Activated CD8-positive, alpha-beta memory T cell treated with anti-CD3 and anti-CD28 coated beads, Interleukin-2, amount 50 U/mL, for 4 hours (primary cell): ENCODE data around the gene NBEAL2.

Experiments
- DNase-seq: peaks from one replicate; pipeline ENCODE4 v3.0.0-alpha.2; 2020

NBEAL2 gene

DNA sequence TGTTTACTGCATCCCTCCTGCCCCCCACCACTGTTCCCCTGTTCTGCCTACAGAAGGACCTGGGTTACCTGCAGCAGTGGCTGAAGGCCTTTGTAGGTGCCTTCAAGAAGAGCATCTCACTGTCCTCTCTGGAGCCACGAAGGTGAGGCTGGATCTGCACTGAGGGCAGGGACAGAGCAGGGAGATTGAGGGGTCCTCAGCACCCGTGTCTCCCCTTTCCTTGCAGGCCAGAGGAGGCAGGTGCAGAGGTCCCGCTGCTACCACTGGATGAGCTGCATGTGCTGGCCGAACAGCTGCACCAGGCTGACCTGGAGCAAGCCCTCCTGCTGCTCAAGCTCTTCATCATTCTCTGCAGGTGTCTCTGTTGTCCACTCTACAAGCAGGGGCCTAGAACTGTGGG lies 9.2 kb downstream of the NBEAL2 start:
- no peak for DNase-seq

DNA sequence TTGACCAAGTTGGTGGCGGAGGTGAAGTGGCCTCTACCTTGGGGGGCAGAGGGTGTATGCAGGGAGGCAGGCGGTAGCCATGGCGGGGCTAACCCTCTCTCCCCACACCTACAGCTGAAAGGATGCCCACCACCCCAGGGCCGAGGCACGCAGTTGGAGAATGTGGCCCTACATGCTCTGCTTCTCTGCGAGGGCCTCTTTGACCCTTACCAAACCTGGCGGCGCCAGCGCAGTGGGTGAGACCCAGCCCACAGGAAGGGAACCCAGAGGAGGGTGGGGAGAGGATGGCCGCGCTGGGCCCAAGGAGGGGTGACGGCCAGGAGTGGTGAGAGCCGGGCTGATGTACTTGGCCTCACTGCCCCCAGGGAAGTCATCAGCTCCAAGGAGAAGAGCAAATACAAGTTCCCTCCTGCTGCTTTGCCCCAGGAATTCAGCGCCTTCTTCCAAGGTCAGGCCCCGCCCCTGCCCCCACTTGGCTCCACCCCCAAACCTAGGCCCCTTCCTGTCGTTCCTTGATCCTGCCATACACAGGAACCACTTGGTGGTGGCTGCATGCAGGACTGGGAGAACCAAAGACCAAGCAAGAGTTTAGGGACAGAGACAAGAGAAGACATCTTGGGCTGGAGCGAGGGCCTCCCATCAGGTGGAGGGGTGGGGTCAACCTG lies 9.8 kb downstream of the NBEAL2 start:
- DNase-seq, result no peak

DNA sequence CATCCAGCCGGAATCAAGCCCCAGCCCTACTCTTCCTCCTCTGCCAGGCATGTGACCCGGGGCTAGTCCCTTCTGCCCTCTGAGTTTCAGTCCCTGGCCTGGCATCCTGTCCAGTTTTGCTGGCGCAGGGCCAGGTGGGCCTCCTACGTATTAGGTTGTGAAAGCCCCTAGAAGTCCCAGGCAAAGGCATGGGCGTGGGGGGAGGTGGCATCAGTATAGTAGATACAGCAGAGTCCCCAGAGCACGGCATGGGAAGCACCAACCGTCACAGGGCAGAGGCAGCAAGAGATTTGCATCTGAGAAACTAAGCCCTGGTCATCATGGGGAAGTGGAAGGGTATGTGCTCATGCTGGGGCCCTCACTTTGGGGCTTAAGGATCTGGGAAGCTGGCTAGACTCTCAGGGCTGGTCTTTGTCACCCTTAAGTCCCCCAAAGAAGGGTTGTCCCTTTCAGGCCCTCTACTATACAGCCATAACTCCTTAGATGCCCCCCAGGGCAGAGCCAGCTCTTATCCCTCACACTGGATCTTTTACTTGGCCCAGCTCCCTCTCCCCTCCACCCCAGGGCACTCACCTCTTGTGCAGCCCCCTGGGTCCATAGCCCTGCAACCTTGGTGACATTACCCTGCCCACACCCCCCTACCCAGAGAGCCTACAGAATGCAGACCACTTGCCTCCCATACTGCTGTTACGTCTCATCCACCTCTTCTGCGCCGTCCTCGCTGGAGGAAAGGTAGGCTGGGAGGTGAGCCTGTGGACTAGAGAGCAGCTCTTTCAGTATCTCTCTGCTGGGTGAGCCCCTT lies 11.3 kb downstream of the NBEAL2 start:
- DNase-seq, result no peak

DNA sequence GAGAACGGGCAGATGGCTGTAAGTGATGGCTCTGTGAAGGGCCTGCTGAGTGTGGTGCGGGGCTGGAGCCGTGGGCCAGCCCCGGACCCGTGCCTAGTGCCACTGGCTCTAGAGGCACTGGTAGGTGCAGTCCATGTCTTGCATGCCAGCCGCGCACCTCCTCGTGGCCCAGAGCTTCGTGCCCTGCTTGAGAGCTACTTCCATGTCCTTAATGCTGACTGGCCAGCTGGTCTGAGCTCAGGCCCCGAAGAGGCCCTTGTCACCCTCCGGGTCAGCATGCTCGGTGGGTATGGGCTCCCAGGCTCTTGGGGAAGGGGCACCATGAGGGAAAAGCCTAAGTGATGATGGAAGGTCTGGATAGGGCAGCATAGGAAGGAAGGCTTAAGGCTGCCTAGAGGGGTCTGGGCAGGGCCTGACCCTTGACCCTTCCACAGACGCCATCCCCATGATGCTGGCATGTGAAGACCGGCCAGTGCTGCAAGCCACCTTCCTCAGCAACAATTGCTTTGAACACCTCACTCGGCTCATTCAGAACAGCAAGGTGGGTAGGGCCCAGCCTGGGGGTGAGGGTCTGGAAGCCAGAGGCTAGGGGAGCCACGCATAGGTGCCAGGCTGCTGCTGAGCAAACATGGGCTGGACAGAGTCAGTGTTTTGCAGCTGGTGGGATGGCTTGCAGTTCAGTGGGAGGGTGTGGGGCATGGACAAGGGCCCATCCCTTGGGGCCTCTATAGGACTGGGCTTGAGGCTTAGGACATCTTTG lies 12.1 kb downstream of the NBEAL2 start:
- no peak for DNase-seq

DNA sequence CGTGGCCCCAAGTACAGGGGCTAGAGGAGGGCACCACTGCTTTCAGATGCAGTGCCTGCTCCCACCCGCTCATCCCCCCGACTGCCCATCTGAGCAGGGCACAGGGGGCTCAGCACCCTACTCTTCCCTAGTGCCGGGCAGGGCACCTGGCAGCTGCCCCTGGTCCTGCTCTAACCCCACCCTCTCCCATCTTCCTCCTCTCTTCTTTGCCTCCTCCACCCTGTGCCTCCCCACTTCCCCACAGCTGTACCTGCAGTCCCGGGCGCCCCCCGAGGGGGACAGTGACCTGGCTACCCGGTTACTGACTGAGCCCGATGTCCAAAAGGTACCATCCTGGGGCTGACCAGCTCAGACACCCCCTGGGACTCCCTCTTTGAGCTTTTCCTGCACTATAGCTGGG lies 12.8 kb downstream of the NBEAL2 start:
- no peak for DNase-seq

DNA sequence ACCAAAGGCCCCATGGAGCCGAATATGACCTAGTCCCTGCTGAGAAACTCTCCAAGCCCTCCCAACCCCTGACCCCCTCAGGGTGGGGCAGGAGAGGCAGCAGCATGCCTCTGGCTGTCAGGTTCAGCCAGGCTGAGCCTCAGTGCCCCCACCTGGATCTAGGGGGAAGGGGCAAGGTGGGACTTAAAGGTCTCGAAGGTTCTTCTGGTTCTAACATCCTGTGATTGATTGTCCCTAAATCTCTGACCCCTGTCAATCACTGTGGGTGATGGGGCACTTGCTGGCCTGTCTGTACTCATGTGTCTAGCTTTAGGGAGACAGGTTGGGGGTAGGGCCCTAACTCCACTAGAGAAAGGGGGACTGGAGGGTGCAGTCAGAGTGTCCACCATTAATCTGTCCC lies 13.8 kb downstream of the NBEAL2 start:
- DNase-seq, result no peak

DNA sequence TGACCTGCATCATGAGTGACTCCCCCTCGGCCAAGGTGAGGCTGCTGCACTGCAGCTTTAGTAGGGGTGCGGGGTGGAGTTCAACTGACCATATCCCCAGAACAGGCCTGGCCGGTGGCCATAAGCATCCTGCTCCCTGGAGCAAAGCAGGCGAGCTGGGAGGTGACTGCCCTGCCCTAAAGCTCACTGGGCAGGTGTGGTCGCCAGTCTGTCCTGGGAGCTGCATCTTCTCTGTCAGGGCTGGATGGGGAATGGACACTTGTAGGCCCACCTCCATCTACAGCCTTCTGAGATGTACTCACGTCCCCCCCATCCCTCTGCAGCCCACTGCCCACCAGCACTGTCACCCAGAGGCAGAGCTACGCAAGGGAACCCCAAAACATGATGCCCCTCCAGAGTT lies 14.5 kb downstream of the NBEAL2 start:
- DNase-seq, result no peak

DNA sequence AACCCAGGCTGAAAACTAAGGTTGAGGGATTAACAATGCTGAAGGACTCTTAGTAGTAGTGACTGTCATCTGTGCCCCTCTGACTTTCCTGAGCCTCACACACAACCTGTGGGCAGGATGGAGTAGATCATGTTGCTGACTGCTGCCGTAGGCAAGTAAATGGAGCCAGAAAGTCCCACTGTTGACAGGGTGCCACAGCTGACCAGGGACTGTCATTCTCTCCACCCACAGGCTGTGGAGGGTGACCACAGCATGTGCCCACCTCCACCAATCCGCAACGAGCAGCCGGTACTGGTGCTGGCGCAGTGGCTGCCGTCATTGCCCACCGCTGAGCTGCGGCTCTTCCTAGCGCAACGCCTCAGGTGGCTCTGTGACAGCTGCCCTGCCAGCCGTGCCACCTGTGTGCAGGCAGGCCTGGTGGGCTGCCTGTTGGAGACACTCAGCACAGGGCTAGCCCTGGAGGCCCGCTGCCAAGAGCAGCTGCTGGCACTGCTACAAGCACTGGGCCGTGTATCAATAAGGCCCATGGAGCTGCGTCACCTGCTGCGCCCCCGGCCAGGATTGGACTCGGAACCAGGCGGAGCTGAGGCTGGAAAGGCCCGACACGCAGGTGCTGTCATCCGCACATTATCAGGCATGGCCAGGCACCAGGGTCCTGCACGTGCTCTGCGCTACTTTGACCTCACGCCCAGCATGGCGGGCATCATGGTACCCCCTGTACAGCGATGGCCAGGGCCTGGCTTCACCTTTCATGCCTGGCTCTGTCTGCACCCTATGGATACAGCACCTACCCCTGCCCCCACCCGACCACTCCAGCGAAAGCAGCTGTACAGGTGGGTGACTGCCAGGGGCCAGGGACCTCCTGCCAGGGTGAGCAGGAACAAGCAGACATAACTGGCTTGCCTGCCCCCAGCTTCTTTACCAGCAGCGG lies 15.6 kb downstream of the NBEAL2 start:
- no peak for DNase-seq

DNA sequence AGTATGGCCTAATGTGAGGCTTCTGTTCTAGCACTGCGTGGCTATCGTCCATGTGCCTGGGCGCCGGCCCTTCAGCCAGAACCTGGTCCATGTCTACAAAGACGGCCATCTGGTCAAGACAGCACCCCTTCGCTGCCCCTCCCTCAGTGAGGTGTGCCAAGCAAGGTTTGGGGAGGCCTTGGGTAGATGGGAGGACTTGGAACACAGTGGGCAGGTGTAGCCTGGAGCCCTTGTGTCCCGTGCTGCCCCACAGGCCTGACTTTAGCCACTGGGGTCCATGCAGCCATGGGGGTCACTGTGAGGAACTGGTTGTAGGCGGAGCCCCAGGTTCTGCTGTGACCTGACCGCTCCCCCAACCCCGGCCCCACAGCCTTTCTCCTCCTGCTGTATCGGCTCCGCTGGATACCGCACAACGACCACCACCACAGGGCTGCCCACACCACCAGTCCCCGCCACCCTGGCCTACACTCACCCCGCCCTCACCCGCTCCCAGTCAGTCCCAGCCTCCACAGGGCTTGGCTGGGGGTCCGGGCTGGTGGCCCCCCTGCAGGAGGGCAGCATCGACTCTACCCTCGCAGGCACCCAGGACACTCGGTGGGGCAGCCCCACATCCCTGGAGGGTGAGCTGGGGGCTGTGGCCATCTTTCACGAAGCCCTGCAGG lies 16.6 kb downstream of the NBEAL2 start:
- DNase-seq, result no peak

DNA sequence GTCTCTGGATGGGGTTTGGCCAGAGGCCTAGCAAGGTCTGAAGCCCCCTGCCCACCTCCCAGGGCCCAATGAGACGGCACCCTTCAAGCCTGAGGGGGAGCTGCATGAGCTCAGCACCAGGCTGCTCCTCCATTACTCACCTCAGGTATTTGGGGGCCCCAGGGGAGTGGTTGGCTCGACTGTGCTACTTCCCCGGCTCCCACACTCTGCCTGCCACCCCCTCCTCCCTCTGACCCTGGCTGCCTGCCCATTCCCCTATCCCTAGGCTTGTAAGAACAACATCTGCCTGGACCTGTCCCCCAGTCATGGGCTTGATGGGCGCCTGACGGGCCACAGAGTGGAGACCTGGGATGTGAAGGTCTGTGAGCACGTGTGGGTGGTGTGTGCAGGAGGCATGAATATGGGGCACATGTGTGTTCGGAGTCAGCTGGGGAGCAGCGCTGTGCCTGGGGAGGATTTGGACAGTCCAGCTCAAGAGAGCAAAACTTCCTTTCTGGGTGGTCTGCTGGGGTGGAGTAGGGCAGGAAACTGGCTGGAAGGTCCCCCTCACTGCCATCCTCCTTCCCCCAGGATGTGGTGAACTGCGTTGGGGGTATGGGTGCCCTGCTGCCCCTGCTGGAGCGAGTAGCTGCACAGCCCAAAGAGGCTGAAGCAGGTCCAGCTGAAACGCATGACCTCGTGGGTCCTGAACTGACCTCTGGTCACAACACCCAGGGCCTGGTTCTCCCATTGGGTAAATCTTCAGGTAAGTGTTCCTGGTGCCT lies 17.4 kb downstream of the NBEAL2 start:
- DNase-seq, result no peak

DNA sequence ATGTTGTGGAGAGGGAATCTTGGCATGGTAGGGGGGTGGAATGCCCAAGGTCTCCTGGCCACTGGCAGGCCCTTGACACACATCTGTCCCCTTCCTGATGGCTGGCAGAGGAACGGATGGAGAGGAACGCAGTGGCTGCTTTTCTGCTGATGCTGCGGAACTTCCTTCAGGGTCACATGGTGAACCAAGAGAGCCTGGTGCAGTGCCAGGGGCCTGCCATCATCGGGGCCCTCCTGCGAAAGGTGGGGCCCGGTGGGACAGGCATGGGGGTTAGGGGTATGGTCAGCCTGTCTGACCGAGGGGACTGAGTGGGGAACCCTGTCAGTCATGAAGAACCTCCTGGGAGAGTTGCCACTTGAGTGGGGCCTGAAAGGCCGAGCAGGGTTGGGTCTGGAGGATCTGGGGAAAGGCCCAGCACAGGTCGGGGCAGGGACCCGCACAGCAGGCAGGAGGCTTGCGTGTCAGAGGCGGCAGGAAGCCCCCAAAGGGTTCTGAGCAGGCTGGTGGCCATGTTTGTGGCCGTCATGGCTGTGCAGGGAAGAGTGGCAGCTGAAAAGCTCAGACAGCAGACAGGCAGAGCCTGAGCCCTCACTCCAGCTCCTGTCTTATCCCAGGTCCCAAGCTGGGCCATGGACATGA lies 18.1 kb downstream of the NBEAL2 start:
- DNase-seq, result no peak

DNA sequence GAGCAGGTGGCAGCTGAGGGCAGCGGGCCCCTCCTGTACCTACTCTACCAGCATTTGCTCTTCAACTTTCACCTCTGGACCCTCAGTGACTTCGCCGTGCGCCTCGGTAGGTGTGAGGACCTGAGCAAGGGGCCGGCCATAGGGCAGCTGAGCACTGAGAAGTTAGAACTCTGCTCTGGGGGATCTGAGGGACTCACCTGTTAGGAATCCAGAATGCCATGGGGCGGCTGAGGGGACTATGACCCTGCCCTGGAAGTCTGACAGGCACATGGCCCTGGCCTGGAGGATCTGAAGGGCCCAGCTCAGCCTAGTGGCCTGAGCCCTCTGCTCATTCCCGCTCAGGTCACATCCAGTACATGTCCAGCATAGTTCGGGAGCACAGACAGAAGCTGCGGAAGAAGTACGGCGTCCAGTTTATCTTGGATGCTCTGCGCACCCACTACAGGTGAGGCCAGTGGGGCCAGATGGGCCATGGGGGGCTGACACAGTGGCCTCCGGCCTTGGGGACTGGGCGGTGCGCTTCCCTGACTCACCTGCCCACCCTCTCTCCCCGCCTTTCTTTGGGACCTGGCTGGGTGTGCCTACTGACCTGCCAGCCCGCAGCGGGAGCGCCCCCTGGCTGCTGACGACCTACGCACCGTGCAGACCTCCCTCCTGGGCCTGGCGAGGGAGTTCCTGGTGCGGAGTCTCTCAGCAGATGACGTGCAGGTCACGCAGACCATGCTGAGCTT lies 18.8 kb downstream of the NBEAL2 start:
- DNase-seq, result peak; percentile 82

DNA sequence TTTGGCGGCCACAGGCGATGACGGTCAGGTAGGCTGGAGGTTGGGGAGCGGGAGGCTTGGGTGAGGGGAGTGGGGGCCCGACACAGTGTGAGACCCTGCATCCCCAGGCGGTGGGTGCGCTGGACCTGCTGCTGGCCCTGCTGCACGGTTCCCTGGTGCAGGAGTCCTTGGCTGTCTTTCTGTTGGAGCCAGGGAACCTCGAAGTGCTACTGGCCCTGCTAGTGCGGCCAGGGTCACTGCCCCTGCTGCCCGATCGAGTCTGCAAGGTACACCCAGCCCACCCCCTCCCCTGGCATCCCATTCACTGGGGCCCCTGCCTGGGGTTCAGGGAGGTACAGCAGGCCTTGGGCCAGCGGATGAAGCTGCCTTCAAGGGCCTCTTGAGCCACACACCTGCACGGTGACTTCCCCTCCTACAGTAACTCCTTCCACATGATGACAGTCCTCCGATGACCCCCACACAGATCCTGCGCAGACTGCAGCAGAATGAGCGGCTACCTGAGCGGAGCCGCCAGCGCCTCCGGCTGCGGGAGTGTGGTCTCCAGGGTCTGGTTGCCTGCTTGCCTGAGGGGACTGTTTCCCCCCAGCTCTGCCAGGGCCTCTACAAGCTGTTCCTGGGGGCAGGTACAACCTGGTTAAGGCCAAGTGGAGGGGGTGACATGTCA lies 19.5 kb downstream of the NBEAL2 start:
- DNase-seq, result no peak

DNA sequence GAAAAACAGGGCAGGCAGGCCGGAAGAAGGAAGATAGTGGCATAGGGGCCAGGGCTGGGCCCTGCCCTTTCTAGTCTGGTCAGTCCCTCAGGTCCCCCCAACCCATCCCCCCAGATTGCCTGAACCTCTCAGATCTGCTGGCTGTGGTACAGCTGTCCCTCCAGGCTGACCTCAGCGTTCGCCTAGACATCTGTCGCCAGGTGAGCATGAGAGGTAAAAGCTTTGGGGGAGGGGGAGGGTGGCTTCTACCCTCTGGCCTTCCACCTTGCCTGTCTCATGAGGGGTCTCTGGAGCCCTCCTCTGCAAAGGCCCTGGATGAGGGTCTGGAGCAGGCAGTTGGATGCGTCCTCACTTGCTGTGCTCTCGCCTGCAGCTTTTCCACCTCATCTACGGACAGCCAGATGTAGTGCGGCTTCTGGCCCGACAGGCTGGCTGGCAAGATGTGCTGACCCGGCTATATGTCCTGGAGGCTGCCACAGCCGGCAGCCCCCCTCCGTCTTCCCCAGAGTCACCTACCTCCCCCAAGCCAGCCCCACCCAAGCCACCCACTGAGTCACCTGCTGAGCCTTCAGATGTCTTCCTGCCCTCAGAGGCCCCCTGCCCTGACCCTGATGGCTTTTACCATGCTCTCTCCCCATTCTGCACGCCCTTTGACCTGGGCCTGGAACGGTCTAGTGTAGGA lies 20.2 kb downstream of the NBEAL2 start:
- DNase-seq, result no peak

DNA sequence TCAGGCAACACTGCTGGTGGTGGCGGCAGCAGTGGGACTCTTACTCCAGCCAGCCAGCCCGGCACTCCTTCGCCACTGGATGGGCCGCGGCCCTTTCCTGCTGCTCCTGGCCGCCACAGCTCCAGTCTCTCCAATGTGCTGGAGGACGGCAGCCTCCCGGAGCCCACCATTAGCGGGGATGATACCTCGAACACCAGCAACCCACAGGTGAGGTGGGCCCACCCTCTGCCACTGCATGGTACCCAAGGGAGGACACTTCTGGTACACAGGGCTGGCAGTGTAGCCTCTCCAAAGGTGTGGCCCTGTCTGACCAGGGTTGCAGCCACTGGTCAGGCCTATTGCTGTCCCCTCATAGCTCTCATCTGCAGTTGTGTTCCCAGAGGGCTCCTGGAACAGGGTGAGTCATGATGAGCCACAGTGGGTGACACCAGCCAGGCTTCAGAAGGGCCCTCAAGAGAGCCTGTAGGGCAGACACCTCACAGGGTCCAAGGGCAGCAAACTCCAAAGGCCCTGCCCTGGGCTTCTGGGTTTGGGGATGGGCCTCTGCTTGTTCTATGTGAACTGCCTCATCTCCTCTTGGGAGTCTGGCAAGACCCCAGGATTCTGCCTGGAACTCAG lies 20.8 kb downstream of the NBEAL2 start:
- DNase-seq, result no peak

DNA sequence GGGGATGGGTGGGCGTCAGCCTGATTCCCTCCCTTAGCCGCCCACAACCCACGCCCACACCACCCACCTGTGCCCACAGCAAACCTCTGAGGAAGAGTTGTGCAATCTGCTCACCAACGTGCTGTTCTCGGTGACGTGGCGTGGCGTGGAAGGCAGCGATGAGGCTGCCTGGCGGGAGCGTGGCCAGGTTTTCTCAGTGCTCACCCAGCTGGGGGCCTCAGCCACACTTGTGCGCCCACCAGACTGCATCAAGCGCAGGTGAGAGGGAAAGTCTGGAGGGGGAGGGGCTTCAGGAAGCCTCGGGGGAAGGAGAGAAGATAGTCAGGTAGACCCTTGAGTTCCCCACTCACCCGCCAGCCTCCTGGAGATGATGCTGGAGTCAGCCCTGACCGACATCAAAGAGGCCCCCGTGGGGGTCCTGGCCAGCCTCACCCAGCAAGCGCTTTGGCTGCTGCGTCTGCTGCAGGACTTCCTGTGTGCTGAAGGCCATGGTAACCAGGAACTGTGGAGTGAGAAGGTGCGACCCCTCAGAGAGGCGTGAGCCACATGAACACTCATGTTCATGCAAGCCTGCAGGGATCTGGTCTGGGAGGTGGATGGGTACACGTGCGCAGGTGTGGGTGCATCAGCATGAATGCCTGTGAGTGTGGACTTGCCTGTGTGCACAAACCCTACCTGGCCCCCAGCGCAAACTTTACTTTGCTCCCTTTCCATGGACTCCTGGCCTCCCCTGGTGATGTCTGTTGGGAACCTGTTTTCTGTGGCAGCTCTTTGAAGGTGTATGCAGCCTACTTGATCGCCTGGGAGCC lies 21.7 kb downstream of the NBEAL2 start:
- DNase-seq, result no peak

DNA sequence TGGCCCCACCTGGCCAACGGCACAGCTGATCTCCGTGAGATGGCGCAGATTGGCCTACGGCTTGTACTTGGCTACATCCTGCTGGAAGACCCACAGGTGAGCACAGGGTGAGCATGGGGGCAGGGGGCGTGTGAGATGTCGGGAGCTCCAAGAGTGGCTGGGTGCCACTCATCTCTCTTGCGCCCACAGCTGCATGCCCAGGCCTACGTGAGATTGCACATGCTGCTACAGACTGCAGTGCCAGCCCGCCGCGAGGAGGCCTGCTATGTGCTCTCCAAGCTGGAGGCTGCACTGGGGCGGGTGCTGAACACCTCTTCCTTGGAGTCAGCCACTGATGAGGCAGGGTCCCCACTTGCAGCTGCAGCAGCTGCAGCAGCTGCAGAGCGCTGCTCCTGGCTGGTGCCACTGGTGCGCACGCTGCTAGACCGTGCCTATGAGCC lies 22.3 kb downstream of the NBEAL2 start:
- DNase-seq, result no peak
